Measurements from ENCODE around the gene ACAP2. TPM values are rescaled to one million over a fixed set of nuclear protein-coding genes. Genes with fewer than 3 reads are reported as not detected.

ACAP2 gene
- total and polyA plus RNA-seq, 2 donors (not counting 1 experiment from before 2014, with no cell fraction given): 33.7 to 86.5 TPM

DNA sequence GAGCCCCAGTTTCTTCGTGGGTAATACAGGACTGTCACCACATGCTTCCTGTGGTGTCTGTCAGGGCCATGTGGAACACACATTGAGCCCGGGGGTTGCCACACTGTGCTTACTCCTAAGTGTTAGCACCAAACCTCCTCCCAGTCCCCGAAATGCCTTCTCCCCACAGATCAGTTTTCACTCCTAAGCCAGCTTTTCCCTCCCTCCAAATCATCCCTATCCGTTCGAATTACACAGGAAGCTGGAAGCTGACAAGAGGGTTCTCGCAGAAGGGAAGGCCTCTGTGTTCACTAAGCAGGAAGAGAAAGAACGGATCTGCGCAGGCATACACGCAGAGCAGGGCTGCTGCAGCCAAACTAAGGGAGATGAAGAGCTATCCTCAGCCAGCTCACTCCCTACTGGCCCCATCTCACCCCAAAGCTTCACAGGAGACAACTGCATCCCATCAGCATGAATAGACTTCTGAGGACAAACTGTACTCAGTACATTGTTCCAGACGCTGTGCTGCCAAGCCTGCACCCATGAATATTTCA is 204.2 kb downstream of the ACAP2 start:
- Histone ChIP-seq H3K27me3 (ENCODE audit: control insufficient read depth, insufficient read depth, low read length) (no peaks in the 10 kb centered on the region), H2AFZ (ENCODE audit: low read length) (peak overlapping the region; percentile 57), H3K79me2 (ENCODE audit: control insufficient read depth, insufficient read depth, low read length) (no peaks in the 10 kb centered on the region), H4K20me1 (ENCODE audit: control insufficient read depth, extremely low read depth, insufficient read depth, low read length) (no peaks in the 10 kb centered on the region), H3K4me1 (ENCODE audit: control insufficient read depth, extremely low read depth, insufficient read depth, low read length) (peaks cover 2% of the 10 kb centered on the region), H3K9ac (ENCODE audit: insufficient read depth, low read length) (no peak overlapping the region), H3K4me2 (ENCODE audit: extremely low read depth, insufficient read depth, low read length) (peak overlapping the region; percentile 13), H3K9me3 (ENCODE audit: control insufficient read depth, insufficient read depth, low read depth, low read length) (no peaks in the 10 kb centered on the region), H3K27ac (ENCODE audit: insufficient read depth, low read length) (no peak overlapping the region), H3K36me3 (ENCODE audit: control insufficient read depth, insufficient read depth, low read length) (no peaks in the 10 kb centered on the region), H3K4me3 (replicated peaks in 1 of 4; ENCODE audit: control extremely low read depth in 1 of 4, insufficient read depth in 1 of 4, low read depth in 3 of 4, low read length in 4 of 4) (no peak overlapping the region)
- DNase-seq (ENCODE audit: low read depth in 2 of 2): peak in 1 of 2 donors; percentile 69
- TF ChIP-seq EZH2 (IDR thresholded peaks at IDR 0.05; ENCODE audit: low read length, missing control alignments) (no peak), CTCF (conservative IDR thresholded peaks at IDR 0.05 in 1 of 2, IDR thresholded peaks at IDR 0.05 in 1 of 2; ENCODE audit: low read depth in 1 of 2, low read length in 2 of 2) (no peak)

DNA sequence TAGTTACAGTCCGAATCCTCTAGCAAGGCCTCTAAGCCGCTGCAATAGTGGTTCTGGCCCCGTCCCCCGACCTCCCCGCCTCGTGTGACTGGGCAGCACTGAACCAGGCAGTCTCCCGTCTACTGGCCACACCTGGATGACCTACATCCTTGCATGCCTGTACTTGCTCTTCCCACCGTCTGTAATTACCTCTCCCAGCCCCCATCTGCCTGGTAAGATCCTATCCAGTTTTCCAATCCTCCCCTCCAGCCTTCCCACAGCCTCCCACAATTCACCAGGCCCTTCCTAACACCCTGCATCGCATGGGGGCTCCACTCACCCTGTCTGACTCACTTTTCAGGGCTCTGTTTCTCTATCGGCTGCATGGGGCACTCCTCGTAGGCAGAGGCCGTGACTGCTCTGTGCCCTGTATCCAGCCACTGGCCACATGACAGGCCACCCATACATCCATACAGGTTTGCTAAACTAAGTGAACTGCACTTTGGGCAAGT is 204.7 kb downstream of the ACAP2 start:
- Histone ChIP-seq H3K9me3 (ENCODE audit: control insufficient read depth, insufficient read depth, low read depth, low read length) (no peaks in the 10 kb centered on the region), H3K27ac (ENCODE audit: insufficient read depth, low read length) (no peak overlapping the region), H3K4me1 (ENCODE audit: control insufficient read depth, extremely low read depth, insufficient read depth, low read length) (peaks cover 2% of the 10 kb centered on the region), H3K4me2 (ENCODE audit: extremely low read depth, insufficient read depth, low read length) (no peak overlapping the region), H2AFZ (ENCODE audit: low read length) (no peak overlapping the region), H3K79me2 (ENCODE audit: control insufficient read depth, insufficient read depth, low read length) (no peaks in the 10 kb centered on the region), H3K27me3 (ENCODE audit: control insufficient read depth, insufficient read depth, low read length) (no peaks in the 10 kb centered on the region), H4K20me1 (ENCODE audit: control insufficient read depth, extremely low read depth, insufficient read depth, low read length) (no peaks in the 10 kb centered on the region), H3K4me3 (replicated peaks in 1 of 4; ENCODE audit: control extremely low read depth in 1 of 4, insufficient read depth in 1 of 4, low read depth in 3 of 4, low read length in 4 of 4) (no peak overlapping the region), H3K9ac (ENCODE audit: insufficient read depth, low read length) (no peak overlapping the region), H3K36me3 (ENCODE audit: control insufficient read depth, insufficient read depth, low read length) (no peaks in the 10 kb centered on the region)
- TF ChIP-seq EZH2 (IDR thresholded peaks at IDR 0.05; ENCODE audit: low read length, missing control alignments) (no peak), CTCF (conservative IDR thresholded peaks at IDR 0.05 in 1 of 2, IDR thresholded peaks at IDR 0.05 in 1 of 2; ENCODE audit: low read depth in 1 of 2, low read length in 2 of 2) (no peak)
- no peak for DNase-seq (ENCODE audit: low read depth in 2 of 2)

- Histone ChIP-seq H3K36me3 (ENCODE audit: control insufficient read depth, insufficient read depth, low read length) (no peaks in the 10 kb centered on the region), H3K79me2 (ENCODE audit: control insufficient read depth, insufficient read depth, low read length) (no peaks in the 10 kb centered on the region)
Measured at GRCh38 chr3:195236801-195237570, 205.8 kb downstream of the ACAP2 start.

More at GRCh38 chr3:195236801-195237570, 205.8 kb downstream of the ACAP2 start:
- H3K4me3 ChIP-seq (replicated peaks in 1 of 4; ENCODE audit: control extremely low read depth in 1 of 4, insufficient read depth in 1 of 4, low read depth in 3 of 4, low read length in 4 of 4): no peak overlapping the region
- no peak for TF ChIP-seq CTCF (conservative IDR thresholded peaks at IDR 0.05 in 1 of 2, IDR thresholded peaks at IDR 0.05 in 1 of 2; ENCODE audit: low read depth in 1 of 2, low read length in 2 of 2)
- TF ChIP-seq EZH2 (IDR thresholded peaks at IDR 0.05; ENCODE audit: low read length, missing control alignments): no peak
- H4K20me1 ChIP-seq (ENCODE audit: control insufficient read depth, extremely low read depth, insufficient read depth, low read length): no peaks in the 10 kb centered on the region
- no peak for DNase-seq (ENCODE audit: low read depth in 2 of 2)
- no peaks in the 10 kb centered on the region for H3K27me3 ChIP-seq (ENCODE audit: control insufficient read depth, insufficient read depth, low read length)
- H2AFZ ChIP-seq (ENCODE audit: low read length): no peak overlapping the region
- peaks cover 2% of the 10 kb centered on the region for H3K4me1 ChIP-seq (ENCODE audit: control insufficient read depth, extremely low read depth, insufficient read depth, low read length)
- no peak overlapping the region for H3K4me2 ChIP-seq (ENCODE audit: extremely low read depth, insufficient read depth, low read length)
- no peaks in the 10 kb centered on the region for H3K9me3 ChIP-seq (ENCODE audit: control insufficient read depth, insufficient read depth, low read depth, low read length)
- H3K9ac ChIP-seq (ENCODE audit: insufficient read depth, low read length): no peak overlapping the region
- H3K27ac ChIP-seq (ENCODE audit: insufficient read depth, low read length): no peak overlapping the region

All from fibroblast of lung (primary cell).